K562 (cell line): ENCODE measurements around the gene EHD3.

Experiments
- EZH2 ChIP-seq: IDR thresholded peaks from 2 replicates; pipeline ENCODE4 v1.6.1; 2012; ENCODE audit warnings: low read depth, mild to moderate bottlenecking, inconsistent platforms, low read length, borderline replicate concordance
- FOXK1 ChIP-seq: sonication (generic); formaldehyde crosslinking; IDR thresholded peaks from 2 replicates; pipeline ENCODE4 v1.8.0; 2022; ENCODE audit warnings: missing genetic modification reagents, mild to moderate bottlenecking, borderline replicate concordance
- GATA2 ChIP-seq: sonication (generic); formaldehyde crosslinking; IDR thresholded peaks from 2 replicates; pipeline ENCODE4 v1.4.0; 2020; ENCODE audit warnings: mild to moderate bottlenecking, missing genetic modification reagents
- PATZ1 ChIP-seq: fragments of 250-450 bp; sonication (Bioruptor Pico); IDR thresholded peaks from 2 replicates; pipeline ENCODE4 v1.5.0; 2020; ENCODE audit warnings: mild to moderate bottlenecking, borderline replicate concordance
- TAF1 ChIP-seq: IDR thresholded peaks from 2 replicates; pipeline ENCODE4 v1.6.1; 2011; ENCODE audit warnings: mild to moderate bottlenecking, low read length, moderate library complexity; ENCODE audit not compliant: insufficient read depth, control insufficient read depth, severe bottlenecking; ENCODE audit errors: extremely low read depth
- YBX1 ChIP-seq: fragments of 450-650 bp; IDR thresholded peaks from 2 replicates; pipeline ENCODE4 v1.7.1; 2016; ENCODE audit warnings: mild to moderate bottlenecking
- ZNF311 ChIP-seq: fragments of 250-450 bp; sonication (Bioruptor Pico); IDR thresholded peaks from 2 replicates; pipeline ENCODE4 v1.4.0; 2020; ENCODE audit warnings: mild to moderate bottlenecking, moderate library complexity
- TF ChIP-seq, protein P1 (sequence below): fragments of 450-650 bp; IDR thresholded peaks from 2 replicates; pipeline ENCODE4 v1.6.1; 2016; ENCODE audit warnings: low read depth

GRCh38 chr2:31205613-31206012 is 28.3 kb upstream of the EHD3 start:
- TF ChIP-seq GATA2 (CRISPR knock-in tag) (no peak), EZH2 (no peak), ZNF311 (CRISPR knock-in tag) (no peak), FOXK1 (CRISPR knock-in tag) (no peak), TAF1 (no peak), YBX1 (no peak), PATZ1 (CRISPR knock-in tag) (no peak)
- TF ChIP-seq, protein P1, sequence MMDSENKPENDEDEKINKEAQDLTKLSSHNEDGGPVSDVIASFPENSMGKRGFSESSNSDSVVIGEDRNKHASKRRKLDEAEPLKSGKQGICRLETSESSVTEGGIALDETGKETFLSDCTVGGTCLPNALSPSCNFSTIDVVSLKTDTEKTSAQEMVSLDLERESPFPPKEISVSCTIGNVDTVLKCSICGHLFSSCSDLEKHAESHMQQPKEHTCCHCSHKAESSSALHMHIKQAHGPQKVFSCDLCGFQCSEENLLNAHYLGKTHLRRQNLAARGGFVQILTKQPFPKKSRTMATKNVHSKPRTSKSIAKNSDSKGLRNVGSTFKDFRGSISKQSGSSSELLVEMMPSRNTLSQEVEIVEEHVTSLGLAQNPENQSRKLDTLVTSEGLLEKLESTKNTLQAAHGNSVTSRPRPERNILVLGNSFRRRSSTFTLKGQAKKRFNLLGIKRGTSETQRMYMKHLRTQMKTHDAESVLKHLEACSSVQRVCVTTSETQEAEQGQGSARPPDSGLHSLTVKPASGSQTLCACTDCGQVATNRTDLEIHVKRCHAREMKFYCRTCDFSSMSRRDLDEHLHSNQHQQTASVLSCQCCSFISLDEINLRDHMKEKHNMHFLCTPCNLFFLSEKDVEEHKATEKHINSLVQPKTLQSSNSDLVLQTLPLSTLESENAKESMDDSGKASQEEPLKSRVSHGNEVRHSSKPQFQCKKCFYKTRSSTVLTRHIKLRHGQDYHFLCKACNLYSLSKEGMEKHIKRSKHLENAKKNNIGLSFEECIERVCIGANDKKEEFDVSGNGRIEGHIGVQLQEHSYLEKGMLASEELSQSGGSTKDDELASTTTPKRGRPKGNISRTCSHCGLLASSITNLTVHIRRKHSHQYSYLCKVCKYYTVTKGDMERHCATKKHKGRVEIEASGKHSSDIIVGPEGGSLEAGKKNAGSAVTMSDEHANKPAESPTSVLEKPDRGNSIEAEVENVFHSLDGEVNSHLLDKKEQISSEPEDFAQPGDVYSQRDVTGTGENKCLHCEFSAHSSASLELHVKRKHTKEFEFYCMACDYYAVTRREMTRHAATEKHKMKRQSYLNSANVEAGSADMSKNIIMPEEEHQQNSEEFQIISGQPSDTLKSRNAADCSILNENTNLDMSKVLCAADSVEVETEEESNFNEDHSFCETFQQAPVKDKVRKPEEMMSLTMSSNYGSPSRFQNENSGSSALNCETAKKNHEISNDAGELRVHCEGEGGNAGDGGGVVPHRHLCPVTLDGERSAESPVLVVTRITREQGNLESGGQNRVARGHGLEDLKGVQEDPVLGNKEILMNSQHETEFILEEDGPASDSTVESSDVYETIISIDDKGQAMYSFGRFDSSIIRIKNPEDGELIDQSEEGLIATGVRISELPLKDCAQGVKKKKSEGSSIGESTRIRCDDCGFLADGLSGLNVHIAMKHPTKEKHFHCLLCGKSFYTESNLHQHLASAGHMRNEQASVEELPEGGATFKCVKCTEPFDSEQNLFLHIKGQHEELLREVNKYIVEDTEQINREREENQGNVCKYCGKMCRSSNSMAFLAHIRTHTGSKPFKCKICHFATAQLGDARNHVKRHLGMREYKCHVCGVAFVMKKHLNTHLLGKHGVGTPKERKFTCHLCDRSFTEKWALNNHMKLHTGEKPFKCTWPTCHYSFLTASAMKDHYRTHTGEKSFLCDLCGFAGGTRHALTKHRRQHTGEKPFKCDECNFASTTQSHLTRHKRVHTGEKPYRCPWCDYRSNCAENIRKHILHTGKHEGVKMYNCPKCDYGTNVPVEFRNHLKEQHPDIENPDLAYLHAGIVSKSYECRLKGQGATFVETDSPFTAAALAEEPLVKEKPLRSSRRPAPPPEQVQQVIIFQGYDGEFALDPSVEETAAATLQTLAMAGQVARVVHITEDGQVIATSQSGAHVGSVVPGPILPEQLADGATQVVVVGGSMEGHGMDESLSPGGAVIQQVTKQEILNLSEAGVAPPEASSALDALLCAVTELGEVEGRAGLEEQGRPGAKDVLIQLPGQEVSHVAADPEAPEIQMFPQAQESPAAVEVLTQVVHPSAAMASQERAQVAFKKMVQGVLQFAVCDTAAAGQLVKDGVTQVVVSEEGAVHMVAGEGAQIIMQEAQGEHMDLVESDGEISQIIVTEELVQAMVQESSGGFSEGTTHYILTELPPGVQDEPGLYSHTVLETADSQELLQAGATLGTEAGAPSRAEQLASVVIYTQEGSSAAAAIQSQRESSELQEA, result no peak
